Stimulated activated CD8-positive, alpha-beta memory T cell treated with anti-CD3 and anti-CD28 coated beads, Interleukin-12 subunit alpha, Interleukin-12 subunit beta, amount 100 ng/mL, for 1 hour (primary cell): ENCODE measurements around the gene PPIL4.

Source experiments
- DNase-seq: peaks from one replicate; pipeline ENCODE4 v3.0.0-alpha.2; 2020; ENCODE audit warnings: low read depth

PPIL4 gene

GRCh38 chr6:149459761-149460160 lies 86.1 kb downstream of the PPIL4 start:
- no peak for DNase-seq

GRCh38 chr6:149458806-149459205 lies 87.0 kb downstream of the PPIL4 start:
- DNase-seq, result no peak

- DNase-seq, result no peak
Observed at GRCh38 chr6:149458196-149458595, 87.6 kb downstream of the PPIL4 start.

GRCh38 chr6:149457316-149457884 lies 88.4 kb downstream of the PPIL4 start:
- no peak for DNase-seq

- no peak for DNase-seq
Observed at GRCh38 chr6:149456311-149457021, 89.4 kb downstream of the PPIL4 start.

GRCh38 chr6:149455031-149455732 lies 90.7 kb downstream of the PPIL4 start:
- no peak for DNase-seq
